VCaP (cell line): Measurements from ENCODE around the gene GPR61.

Experiments
- H3K27ac ChIP-seq: fragments of 450-650 bp; 2 replicates; pipeline ENCODE4 v1.5.1; 2017
- CTCF ChIP-seq: fragments of 450-650 bp; conservative IDR thresholded peaks from 2 replicates; pipeline ENCODE4 v1.5.1; 2017; ENCODE audit warnings: mild to moderate bottlenecking, moderate library complexity

Gene GPR61

GRCh38 chr1:109500941-109501381 lies 38.7 kb upstream of the GPR61 start:
- no peak overlapping the region for H3K27ac ChIP-seq
- TF ChIP-seq CTCF = no peak

- H3K27ac ChIP-seq = no peak overlapping the region
- no peak for TF ChIP-seq CTCF
Measured at GRCh38 chr1:109501644-109502363, 37.9 kb upstream of the GPR61 start.

- no peak for TF ChIP-seq CTCF
- no peak overlapping the region for H3K27ac ChIP-seq
Measured at GRCh38 chr1:109502364-109502851, 37.3 kb upstream of the GPR61 start.

- no peak for TF ChIP-seq CTCF
- H3K27ac ChIP-seq = no peak overlapping the region
Measured at GRCh38 chr1:109503935-109504334, 35.7 kb upstream of the GPR61 start.

GRCh38 chr1:109504974-109505373 lies 34.7 kb upstream of the GPR61 start:
- H3K27ac ChIP-seq = no peak overlapping the region
- TF ChIP-seq CTCF = no peak

GRCh38 chr1:109508001-109508872 lies 31.4 kb upstream of the GPR61 start:
- H3K27ac ChIP-seq = no peak overlapping the region
- no peak for TF ChIP-seq CTCF

GRCh38 chr1:109508873-109509175 lies 30.8 kb upstream of the GPR61 start:
- no peak for TF ChIP-seq CTCF
- peak overlapping the region; percentile 66 for H3K27ac ChIP-seq
